HCT116 (cell line): ENCODE results near the gene ADGRL3. TPM values are rescaled to one million over a fixed set of nuclear protein-coding genes. Genes with fewer than 3 reads are reported as not detected.

ENCODE experiments used
- ATAC-seq: fragments of 200-7000 bp; cut with Tn5 transposase; 2 replicates; pipeline ENCODE4 v1.9.1; 2020; ENCODE audit warnings: mild to moderate bottlenecking, moderate library complexity
- BruUV-seq: library from RNA; stranded (reverse); fragments of 400-500 nt; replicated peaks from 2 replicates; lab custom pipeline; 2021; lab: Mats Ljungman, UMichigan
- CTCF ChIA-PET: fragments of 300-600 bp; sonication (Branson Sonifier 250); formaldehyde crosslinking; loops from one replicate; lab custom pipeline; 2021; ENCODE audit warnings: antibody characterized with exemption; lab: Charles Lee
- POLR2A ChIA-PET: fragments of 300-600, 350-600 bp; sonication (Branson Sonifier 250); formaldehyde crosslinking; loops from one replicate; lab custom pipeline; 2021; ENCODE audit warnings: antibody characterized with exemption; lab: Charles Lee
- RAD21 ChIA-PET, 2 experiments: fragments of 300-600 bp; sonication (Branson Sonifier 250); formaldehyde crosslinking; loops; one replicate each; lab custom pipeline; 2023; ENCODE audit warnings: low total read pairs in 2 of 2; ENCODE audit not compliant: uncharacterized antibody in 2 of 2, unreplicated experiment in 2 of 2, low non-redundant PET in 1 of 2; lab: Charles Lee
- DNase-seq: peaks from one replicate; pipeline ENCODE4 v3.0.0-alpha.2; 2010; ENCODE audit warnings: low read depth, low spot score
- H2AFZ ChIP-seq: fragments of 200-600 bp; shearing (Covaris generic), sonication (generic); 2 replicates; pipeline ENCODE4 v1.6.1; 2017; ENCODE audit warnings: low read depth, mixed run types, mixed read lengths, antibody characterized with exemption, low read length; ENCODE audit not compliant: poor library complexity, severe bottlenecking
- H3K27ac ChIP-seq: 2 replicates; pipeline ENCODE4 v1.5.1; 2012; ENCODE audit warnings: low read depth, low read length
- H3K27me3 ChIP-seq: fragments of 200-600 bp; sonication (generic); 2 replicates; pipeline ENCODE4 v1.6.1; 2016; ENCODE audit warnings: mixed run types, low read length, mixed read lengths; ENCODE audit not compliant: insufficient read depth
- H3K36me3 ChIP-seq, 2 experiments: fragments of 200-500 bp in 1 of 2; fragments of 200-600 bp in 1 of 2; sonication (Bioruptor generic) in 1 of 2; sonication (generic) in 1 of 2; 2 replicates each; pipeline versions ENCODE4 v1.5.1 to v1.6.1; 2014 to 2016; ENCODE audit warnings: low read length in 2 of 2, inconsistent platforms in 1 of 2, mixed read lengths in 1 of 2, mixed run types in 1 of 2; ENCODE audit not compliant: insufficient read depth in 2 of 2, control insufficient read depth in 1 of 2
- H3K4me1 ChIP-seq, 2 experiments: fragments of 200-600 bp in 1 of 2; sonication (generic) in 1 of 2; 2 replicates each; pipeline versions ENCODE4 v1.5.1 to v1.6.1; 2012 to 2017; ENCODE audit warnings: low read length in 2 of 2, inconsistent platforms in 1 of 2, mild to moderate bottlenecking in 1 of 2, mixed read lengths in 1 of 2, mixed run types in 1 of 2, moderate library complexity in 1 of 2; ENCODE audit not compliant: insufficient read depth in 2 of 2, control insufficient read depth in 1 of 2
- H3K4me2 ChIP-seq: fragments of 200-600 bp; sonication (generic); 2 replicates; pipeline ENCODE4 v1.6.1; 2017; ENCODE audit warnings: mixed run types, low read length, mixed read lengths
- H3K4me3 ChIP-seq, 2 experiments: fragments of 200-600 bp in 1 of 2; sonication (generic) in 1 of 2; replicated peaks in 1 of 2; 2 replicates each; pipeline ENCODE4 v1.5.1; 2011 to 2016; ENCODE audit warnings: low read length in 2 of 2, control low read depth in 1 of 2, low read depth in 1 of 2, mild to moderate bottlenecking in 1 of 2, mixed read lengths in 1 of 2, mixed run types in 1 of 2
- H3K79me2 ChIP-seq: fragments of 200-600 bp; sonication (generic); 2 replicates; pipeline ENCODE4 v1.6.1; 2017; ENCODE audit warnings: mild to moderate bottlenecking, mixed run types, low read length, moderate library complexity, mixed read lengths; ENCODE audit not compliant: insufficient read depth
- H3K9ac ChIP-seq: fragments of 200-600 bp; sonication (generic); 2 replicates; pipeline ENCODE4 v1.6.1; 2016; ENCODE audit warnings: low read length, mixed read lengths
- H3K9me2 ChIP-seq: fragments of 200-600 bp; sonication (generic), shearing (Covaris generic); 2 replicates; pipeline ENCODE4 v1.6.1; 2017; ENCODE audit warnings: mixed run types, mild to moderate bottlenecking, moderate library complexity; ENCODE audit not compliant: insufficient read depth
- H3K9me3 ChIP-seq, 2 experiments: fragments of 200-500 bp in 1 of 2; fragments of 200-600 bp in 1 of 2; sonication (Bioruptor generic) in 1 of 2; sonication (generic) in 1 of 2; 2 replicates each; pipeline ENCODE4 v1.6.1; 2014 to 2017; ENCODE audit warnings: low read length in 2 of 2, mixed read lengths in 2 of 2, inconsistent platforms in 1 of 2, low read depth in 1 of 2, mild to moderate bottlenecking in 1 of 2, mixed run types in 1 of 2, moderate library complexity in 1 of 2; ENCODE audit not compliant: control insufficient read depth in 1 of 2, insufficient read depth in 1 of 2
- H4K20me1 ChIP-seq: fragments of 200-600 bp; sonication (generic), shearing (Covaris generic); 2 replicates; pipeline ENCODE4 v1.6.1; 2017; ENCODE audit warnings: mixed run types, mild to moderate bottlenecking, moderate library complexity; ENCODE audit not compliant: insufficient read depth
- EGR1 ChIP-seq: IDR thresholded peaks from 2 replicates; pipeline ENCODE4 v1.6.1; 2012; ENCODE audit warnings: low read depth
- ELF1 ChIP-seq: IDR thresholded peaks from 2 replicates; pipeline ENCODE4 v1.6.1; 2012; ENCODE audit warnings: low read depth, borderline replicate concordance
- EZH2 ChIP-seq: fragments of 200-600 bp; sonication (generic); IDR thresholded peaks from 2 replicates; pipeline ENCODE4 v1.6.1; 2017; ENCODE audit warnings: antibody characterized with exemption, mixed run types
- FOSL1 ChIP-seq: IDR thresholded peaks from 2 replicates; pipeline ENCODE4 v1.6.1; 2012; ENCODE audit warnings: low read depth
- POLR2A ChIP-seq: IDR thresholded peaks from 2 replicates; pipeline ENCODE4 v1.7.0; 2011; ENCODE audit warnings: borderline replicate concordance; ENCODE audit not compliant: insufficient read depth, insufficient read length; ENCODE audit errors: extremely low read depth
- POLR2AphosphoS5 ChIP-seq: IDR thresholded peaks from 2 replicates; pipeline ENCODE4 v1.6.1; 2011; ENCODE audit warnings: mild to moderate bottlenecking, low read depth, low read length, moderate library complexity
- RAD21 ChIP-seq: IDR thresholded peaks from 2 replicates; pipeline ENCODE4 v1.6.1; 2012; ENCODE audit warnings: low read depth, mild to moderate bottlenecking
- SIN3A ChIP-seq: IDR thresholded peaks from 2 replicates; pipeline ENCODE4 v1.6.1; 2012; ENCODE audit warnings: low read depth
- SP1 ChIP-seq: IDR thresholded peaks from 2 replicates; pipeline ENCODE4 v1.6.1; 2012; ENCODE audit warnings: low read depth
- SRF ChIP-seq: IDR thresholded peaks from 2 replicates; pipeline ENCODE4 v1.6.1; 2012; ENCODE audit warnings: low read depth
- YY1 ChIP-seq: IDR thresholded peaks from 2 replicates; pipeline ENCODE4 v1.6.1; 2011; ENCODE audit warnings: low read length, low read depth, moderate library complexity, mild to moderate bottlenecking; ENCODE audit not compliant: insufficient replicate concordance; ENCODE audit errors: extremely low read depth
- intact Hi-C: fragments of 100-400 bp; cut with micrococcal nuclease; formaldehyde crosslinking; loops from 2 replicates; pipeline ENCODE4 v1.10.0; 2022
- total RNA-seq: library from RNA; stranded (reverse); gene quantifications from one replicate; pipeline ENCODE4 v1.2.1, GENCODE V29; 2021; ENCODE audit not compliant: unreplicated experiment
- TF ChIP-seq, protein P1 (sequence below): IDR thresholded peaks from 2 replicates; pipeline ENCODE4 v1.6.1; 2011; ENCODE audit warnings: mild to moderate bottlenecking, low read length, moderate library complexity; ENCODE audit not compliant: insufficient replicate concordance; ENCODE audit errors: extremely low read depth
- TF ChIP-seq, protein P2 (sequence below): IDR thresholded peaks from 2 replicates; pipeline ENCODE4 v1.6.1; 2012

Gene ADGRL3
- total RNA-seq, 1 experiment from 2014 or later: not detected

DNA sequence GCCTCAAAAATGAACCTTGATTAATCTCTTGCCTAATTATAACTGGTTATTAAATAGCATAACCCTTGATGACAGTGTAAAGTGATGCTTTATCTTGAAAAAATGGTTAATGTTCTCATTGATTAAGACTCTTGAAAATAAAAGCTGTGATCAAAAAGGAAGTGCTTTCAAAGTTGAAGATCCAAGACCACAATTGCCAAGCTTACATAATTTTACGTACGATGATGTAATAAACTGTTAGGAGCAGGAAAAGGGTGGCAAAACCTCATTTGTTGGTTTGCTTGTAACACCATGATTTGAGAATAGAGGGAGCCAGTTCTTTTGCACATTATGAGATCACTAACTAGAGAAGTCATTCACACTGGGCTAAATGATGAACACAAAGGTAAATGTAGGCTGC is 322.2 kb downstream of the ADGRL3 start:
- ChIA-PET RAD21 (no interaction called here), POLR2A (no interaction called here), CTCF (no interaction called here)
- Histone ChIP-seq H3K9me3 (peaks cover 9 to 26% of the 10 kb centered on the region in 2 experiments; a peak in 2 of 4 replicates), H3K36me3 (no peaks in the 10 kb centered on the region), H3K9ac (no peak overlapping the region), H4K20me1 (no peaks in the 10 kb centered on the region), H3K27ac (no peak overlapping the region), H3K79me2 (no peaks in the 10 kb centered on the region), H3K27me3 (no peaks in the 10 kb centered on the region), H3K4me1 (no peaks in the 10 kb centered on the region), H3K4me2 (no peak overlapping the region), H2AFZ (no peak overlapping the region), H3K9me2 (no peaks in the 10 kb centered on the region), H3K4me3 (no peak overlapping the region)
- TF ChIP-seq FOSL1 (no peak), EGR1 (no peak), POLR2A (no peak), EZH2 (no peak)
- TF ChIP-seq, protein P1, sequence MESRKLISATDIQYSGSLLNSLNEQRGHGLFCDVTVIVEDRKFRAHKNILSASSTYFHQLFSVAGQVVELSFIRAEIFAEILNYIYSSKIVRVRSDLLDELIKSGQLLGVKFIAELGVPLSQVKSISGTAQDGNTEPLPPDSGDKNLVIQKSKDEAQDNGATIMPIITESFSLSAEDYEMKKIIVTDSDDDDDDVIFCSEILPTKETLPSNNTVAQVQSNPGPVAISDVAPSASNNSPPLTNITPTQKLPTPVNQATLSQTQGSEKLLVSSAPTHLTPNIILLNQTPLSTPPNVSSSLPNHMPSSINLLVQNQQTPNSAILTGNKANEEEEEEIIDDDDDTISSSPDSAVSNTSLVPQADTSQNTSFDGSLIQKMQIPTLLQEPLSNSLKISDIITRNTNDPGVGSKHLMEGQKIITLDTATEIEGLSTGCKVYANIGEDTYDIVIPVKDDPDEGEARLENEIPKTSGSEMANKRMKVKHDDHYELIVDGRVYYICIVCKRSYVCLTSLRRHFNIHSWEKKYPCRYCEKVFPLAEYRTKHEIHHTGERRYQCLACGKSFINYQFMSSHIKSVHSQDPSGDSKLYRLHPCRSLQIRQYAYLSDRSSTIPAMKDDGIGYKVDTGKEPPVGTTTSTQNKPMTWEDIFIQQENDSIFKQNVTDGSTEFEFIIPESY: no peak
- intact Hi-C loops: no loop called here
- DNase-seq (no peak), ATAC-seq (no peak)
- BruUV-seq: no TSS peak

DNA sequence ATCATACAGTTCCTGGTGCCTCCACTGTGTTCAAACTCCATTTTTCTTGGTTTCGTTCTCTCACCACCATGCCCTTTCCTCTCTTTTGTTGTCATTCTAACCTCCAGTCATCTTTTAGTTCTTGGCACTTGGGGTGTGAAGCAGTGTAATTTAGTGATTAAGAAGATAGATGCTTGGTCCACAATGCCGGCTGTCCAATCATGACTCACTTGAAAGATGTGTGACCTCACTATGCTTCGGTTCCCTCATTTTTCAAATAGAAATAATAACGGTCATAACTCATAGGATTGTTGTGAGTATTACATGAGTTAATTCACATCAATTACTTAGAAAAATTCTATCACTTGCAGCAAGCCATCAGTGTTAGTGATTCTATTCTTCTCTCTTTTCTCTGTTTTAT is 327.8 kb downstream of the ADGRL3 start:
- POLR2A ChIA-PET: no interaction called here
- RAD21 ChIA-PET: no interaction called here
- no peaks in the 10 kb centered on the region for H3K4me1 ChIP-seq
- no peaks in the 10 kb centered on the region for H4K20me1 ChIP-seq
- H3K4me2 ChIP-seq: no peak overlapping the region
- CTCF ChIA-PET: no interaction called here
- BruUV-seq: no TSS peak
- peaks cover 1 to 42% of the 10 kb centered on the region in 2 experiments; a peak in 2 of 4 replicates for H3K9me3 ChIP-seq
- no peaks in the 10 kb centered on the region for H3K27me3 ChIP-seq
- no peak overlapping the region for H2AFZ ChIP-seq
- DNase-seq (no peak), ATAC-seq (no peak)
- H3K4me3 ChIP-seq: no peak overlapping the region
- H3K27ac ChIP-seq: no peak overlapping the region
- no peaks in the 10 kb centered on the region for H3K79me2 ChIP-seq
- intact Hi-C loops: no loop called here
- H3K36me3 ChIP-seq: no peaks in the 10 kb centered on the region
- H3K9ac ChIP-seq: no peak overlapping the region
- H3K9me2 ChIP-seq: no peaks in the 10 kb centered on the region
- TF ChIP-seq YY1: no peak
- no peak for TF ChIP-seq RAD21
- TF ChIP-seq EGR1: no peak
- TF ChIP-seq FOSL1: no peak
- TF ChIP-seq, protein P2, sequence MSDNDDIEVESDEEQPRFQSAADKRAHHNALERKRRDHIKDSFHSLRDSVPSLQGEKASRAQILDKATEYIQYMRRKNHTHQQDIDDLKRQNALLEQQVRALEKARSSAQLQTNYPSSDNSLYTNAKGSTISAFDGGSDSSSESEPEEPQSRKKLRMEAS: no peak
- no peak for TF ChIP-seq SRF
- TF ChIP-seq POLR2AphosphoS5: no peak
- no peak for TF ChIP-seq SP1
- TF ChIP-seq SIN3A: no peak
- TF ChIP-seq, protein P1: no peak
- no peak for TF ChIP-seq ELF1
